GM12878 (cell line): Measurements from ENCODE around the gene TTC16.

ENCODE experiments used
- E2F8 ChIP-seq: fragments of 450-650 bp; IDR thresholded peaks from 2 replicates; pipeline ENCODE4 v1.6.1; 2018; ENCODE audit warnings: mild to moderate bottlenecking, low read depth, moderate library complexity; ENCODE audit not compliant: partially characterized antibody
- POLR2AphosphoS5 ChIP-seq: IDR thresholded peaks from 2 replicates; pipeline ENCODE4 v1.6.1; 2011; ENCODE audit warnings: mild to moderate bottlenecking, low read length, inconsistent platforms

- TF ChIP-seq E2F8 = no peak
- no peak for TF ChIP-seq POLR2AphosphoS5
Observed at GRCh38 chr9:127676638-127677037, 39.2 kb upstream of the TTC16 start.
